D721Med (cell line): Measurements from ENCODE around the gene ZNF205.

Experiments
- DNase-seq: peaks from one replicate; pipeline ENCODE4 v3.0.0; 2011; ENCODE audit warnings: low spot score; ENCODE audit not compliant: insufficient read length
- FAIRE-seq: peaks from 2 replicates; lab custom pipeline; 2011; peaks lifted over from hg19 to GRCh38; lab: Jason Lieb, UNC
- CTCF ChIP-seq: IDR thresholded peaks from 2 replicates; pipeline ENCODE4 v1.5.1; 2012; ENCODE audit warnings: mild to moderate bottlenecking, control low read depth; ENCODE audit not compliant: insufficient read depth; ENCODE audit errors: missing control alignments

The ZNF205 gene

GRCh38 chr16:3129137-3130131 is 17.0 kb downstream of the ZNF205 start:
- peak; percentile 92 for TF ChIP-seq CTCF
- no peak for DNase-seq
- FAIRE-seq: no peak

GRCh38 chr16:3131755-3132377 is 19.5 kb downstream of the ZNF205 start:
- no peak for FAIRE-seq
- no peak for DNase-seq
- TF ChIP-seq CTCF: peak; percentile 53

- TF ChIP-seq CTCF: no peak
- DNase-seq (no peak), FAIRE-seq (no peak)
These were observed 21.5 kb downstream of the ZNF205 start for GRCh38 chr16:3133844-3134243.

- FAIRE-seq (no peak), DNase-seq (peak; percentile 82)
- TF ChIP-seq CTCF: no peak
These were observed 22.1 kb downstream of the ZNF205 start, which contains the start of gene ZNF213 for GRCh38 chr16:3134338-3135125. Gene ZNF213 (plus strand): TSS chr16:3135029. CDS start chr16:3137281, 2,252 bp downstream.

- TF ChIP-seq CTCF: no peak
- no peak for FAIRE-seq
These were observed 22.8 kb downstream of the ZNF205 start for GRCh38 chr16:3135126-3135715.

GRCh38 chr16:3137267-3137666 is 24.9 kb downstream of the ZNF205 start:
- DNase-seq (no peak), FAIRE-seq (no peak)
- TF ChIP-seq CTCF: no peak

More at GRCh38 chr16:3135126-3135715, 22.8 kb downstream of the ZNF205 start:
- DNase-seq: no peak
